GM19452 (cell line): ENCODE measurements around the gene SNRPA1.

ENCODE experiments used
- ATAC-seq: cut with Tn5 transposase; IDR thresholded peaks from one replicate; pipeline ENCODE4 v1.9.1; 2021; ENCODE audit not compliant: unreplicated experiment

Gene SNRPA1

DNA sequence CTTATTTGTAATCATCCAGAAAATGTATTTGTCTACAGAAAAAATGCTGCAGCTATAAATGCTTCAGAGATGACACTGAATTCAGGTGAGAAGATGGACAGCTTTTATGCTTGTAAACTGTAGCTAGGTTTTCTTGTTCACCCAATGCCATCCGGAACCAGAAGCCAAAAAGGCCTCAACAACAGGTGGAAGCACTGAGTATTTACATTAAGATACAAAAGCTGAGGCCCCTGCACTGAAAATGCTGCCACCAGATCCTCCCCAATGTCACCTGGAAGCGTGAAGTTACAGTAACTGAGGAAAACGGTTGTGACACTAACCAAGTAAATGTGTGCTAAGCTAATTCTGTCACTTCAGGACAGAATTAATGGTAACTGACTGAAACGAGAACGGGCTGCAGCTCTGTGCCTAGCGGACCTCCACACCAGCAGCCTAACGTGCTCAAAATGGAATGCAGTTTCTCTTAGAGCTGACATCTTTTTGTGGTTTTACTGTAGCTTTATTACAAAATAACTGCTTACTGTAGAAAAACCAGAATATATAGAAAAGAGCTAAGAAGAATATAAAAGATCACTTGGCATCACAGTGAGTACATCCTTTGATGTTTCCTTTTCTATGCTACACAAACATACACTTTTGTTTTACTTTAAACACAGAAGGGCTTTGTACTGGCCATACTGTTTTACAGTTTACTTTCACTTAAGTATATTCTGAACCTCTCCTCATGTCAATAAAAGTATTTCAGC is 50.8 kb downstream of the SNRPA1 start:
- no peak for ATAC-seq

DNA sequence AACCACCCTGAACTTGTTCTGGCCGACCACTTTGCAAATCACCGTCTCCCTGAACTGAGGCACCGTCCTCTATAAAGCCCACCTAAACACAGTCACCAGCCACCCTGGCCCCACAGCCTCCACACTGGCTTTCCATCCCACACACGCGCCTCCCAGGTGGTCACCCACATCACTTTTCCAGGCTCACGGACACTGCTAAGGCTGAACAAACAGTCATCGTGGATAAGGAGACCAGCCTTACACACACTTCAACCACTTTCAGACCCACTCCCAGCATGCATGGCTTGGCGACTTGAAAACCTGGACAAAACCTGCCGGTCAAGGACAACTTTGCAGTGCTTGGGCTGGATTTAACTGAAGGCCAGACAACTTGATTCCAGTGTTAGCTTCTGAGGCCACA is 51.6 kb downstream of the SNRPA1 start:
- ATAC-seq: no peak

DNA sequence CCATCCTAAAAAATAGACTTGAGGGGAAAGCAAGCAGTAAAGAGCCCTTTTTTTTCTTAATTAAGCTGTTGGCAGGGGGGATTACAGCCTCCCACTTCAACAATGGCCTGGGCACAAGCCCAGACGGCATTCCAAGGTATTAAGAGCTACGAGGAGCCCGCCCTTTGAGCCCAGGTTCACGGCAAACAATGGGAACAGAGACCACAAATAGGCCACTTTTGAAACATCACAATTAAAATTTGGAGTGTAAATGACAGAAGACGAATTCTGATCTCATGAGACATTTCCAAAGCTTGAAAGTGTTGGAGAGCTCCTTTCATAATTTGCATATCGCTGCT is 52.1 kb downstream of the SNRPA1 start:
- no peak for ATAC-seq

DNA sequence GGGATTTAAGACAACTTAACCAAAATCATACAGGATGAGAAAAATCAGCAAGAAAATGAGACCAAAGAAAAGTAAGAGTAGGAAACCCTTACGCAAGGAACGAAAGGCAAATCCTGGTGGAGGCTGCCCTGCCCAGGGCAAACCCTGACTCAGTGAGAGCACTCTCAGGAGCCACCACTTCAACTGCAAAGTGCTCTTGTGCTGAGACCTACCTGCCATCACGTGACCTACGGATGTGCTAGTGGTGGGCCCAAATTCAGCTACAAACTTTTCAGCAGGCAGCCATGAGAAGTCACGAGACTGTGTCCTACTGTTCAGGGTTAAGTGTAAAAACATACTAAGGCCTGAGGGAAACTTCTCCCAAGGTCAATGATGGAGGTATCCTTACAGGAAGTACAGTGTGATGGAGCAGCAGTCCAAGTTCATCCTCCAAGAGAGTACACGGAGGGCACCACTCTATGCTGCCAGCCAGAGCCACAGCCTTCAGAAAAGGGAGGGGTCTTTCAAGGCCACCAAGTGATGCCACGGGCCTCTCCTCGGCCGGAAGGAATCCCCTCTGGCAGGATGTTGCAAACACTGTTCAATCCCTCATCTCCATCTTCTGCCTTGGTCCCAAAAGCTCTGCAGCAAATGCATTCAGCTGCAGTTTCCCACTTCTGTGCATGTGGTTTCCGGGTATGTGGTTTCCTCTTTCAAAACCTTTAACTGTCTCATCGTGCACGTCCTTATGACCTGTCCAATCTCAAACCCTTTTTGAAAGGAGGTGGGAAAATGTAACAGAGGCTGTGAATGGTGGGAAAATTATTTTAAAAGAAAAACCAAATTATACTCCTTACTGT is 52.7 kb downstream of the SNRPA1 start:
- peak; percentile 78 for ATAC-seq

DNA sequence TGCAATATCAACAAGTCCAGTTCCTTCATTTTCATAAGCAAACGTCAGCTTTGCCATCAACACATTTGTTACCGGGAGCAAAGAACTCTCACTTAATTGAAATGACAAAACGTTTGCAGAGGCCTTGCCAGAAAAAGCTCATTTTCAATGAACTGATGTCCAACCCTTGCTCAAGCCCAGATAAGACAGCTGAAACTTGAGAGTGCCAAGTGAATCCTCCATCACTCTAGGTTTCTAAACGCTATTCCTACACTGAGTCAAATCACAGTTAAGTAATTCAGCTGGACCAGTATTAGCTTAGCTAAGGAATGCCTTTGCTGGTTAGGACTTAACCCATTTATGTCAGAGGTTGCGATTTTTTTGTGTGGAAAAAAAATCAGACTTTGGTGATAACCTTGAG is 54.7 kb downstream of the SNRPA1 start:
- no peak for ATAC-seq

DNA sequence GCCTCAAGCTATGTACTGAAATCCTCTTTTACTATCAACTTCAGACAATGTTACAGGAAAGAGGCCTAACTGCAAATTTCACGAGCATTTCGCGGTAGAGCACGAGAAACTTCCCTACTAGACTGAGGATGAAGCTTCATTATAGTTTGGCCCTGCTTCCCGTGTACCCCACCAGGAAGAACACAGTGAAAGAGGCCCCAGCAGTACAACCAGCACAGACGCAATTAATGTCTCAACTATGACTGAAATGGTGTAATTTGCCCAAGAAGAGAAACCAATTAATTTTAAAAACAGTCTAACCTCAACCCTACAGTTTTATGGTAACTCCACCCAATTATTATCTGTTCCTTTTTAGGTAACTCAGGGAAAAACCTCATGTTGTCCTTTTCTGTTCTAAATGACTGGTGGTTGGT is 55.3 kb downstream of the SNRPA1 start:
- ATAC-seq: no peak

DNA sequence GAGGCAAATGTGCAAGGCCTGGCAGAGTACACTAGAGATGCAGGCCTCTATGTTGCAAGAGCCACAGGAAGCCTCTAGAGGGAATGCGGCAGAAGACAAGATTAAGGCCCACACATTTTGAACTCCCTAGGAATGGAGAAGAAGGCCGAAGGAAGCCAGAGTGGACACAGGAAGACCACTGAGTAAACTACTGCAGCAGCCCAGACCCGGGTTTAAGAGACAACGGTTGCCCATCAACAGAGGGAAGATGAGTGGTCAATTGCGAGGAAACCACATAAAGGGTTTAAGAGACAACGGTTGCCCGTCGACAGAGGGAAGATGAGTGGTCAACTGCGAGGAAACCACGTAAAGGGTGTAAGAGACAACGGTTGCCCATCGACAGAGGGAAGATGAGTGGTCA is 57.8 kb downstream of the SNRPA1 start:
- ATAC-seq: no peak

DNA sequence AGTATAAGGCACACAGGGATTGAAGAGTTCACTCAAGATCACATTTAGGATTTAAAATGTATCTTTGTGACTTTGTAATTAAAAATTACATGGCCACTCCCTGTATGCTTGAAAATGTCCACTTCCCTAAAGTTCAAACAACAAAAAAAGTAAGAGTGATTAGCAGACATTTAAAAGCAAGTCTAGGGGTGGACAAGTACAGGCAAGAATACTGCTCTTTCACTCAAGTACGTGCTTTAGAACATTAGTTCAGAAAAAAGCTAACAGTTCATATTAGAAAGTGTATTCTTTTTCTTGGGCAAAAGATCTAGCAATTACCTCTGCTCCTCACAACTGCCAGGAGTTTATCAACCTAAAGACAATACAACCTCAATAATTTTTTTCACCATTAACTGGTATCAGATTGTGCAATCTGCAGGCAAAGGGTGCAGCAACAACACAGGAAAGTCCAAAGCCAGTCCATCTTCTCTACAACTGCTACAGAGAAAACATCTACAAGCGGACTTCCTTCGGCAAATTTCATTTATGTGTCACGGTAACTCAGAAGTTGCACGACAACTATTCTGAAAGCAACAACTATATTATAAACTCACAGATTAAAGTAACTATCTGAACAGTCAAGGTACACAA is 61.3 kb downstream of the SNRPA1 start:
- ATAC-seq: no peak

DNA sequence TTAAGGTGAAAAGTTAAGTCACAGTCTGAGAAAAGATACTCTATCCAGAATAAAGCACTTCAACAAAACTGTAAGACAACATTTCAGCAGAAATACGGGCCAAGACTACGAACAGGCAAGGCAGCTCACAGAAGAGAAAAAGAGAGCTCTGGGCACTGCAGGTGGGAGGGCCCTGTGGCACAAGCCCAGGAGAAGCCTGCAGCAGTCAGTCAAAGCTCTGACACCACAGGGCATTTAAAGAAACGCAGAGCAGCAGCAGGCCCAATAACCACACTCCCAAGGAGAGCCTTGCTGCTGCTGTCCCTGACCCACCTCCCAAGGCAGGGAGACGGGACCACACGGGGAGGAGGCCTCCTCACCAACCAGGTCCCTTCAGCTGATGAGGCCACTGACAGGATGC is 62.4 kb downstream of the SNRPA1 start:
- ATAC-seq: no peak
